CD4-positive, CD25-positive, alpha-beta regulatory T cell (primary cell): ENCODE measurements around the gene AFG1L. TPM values are rescaled to one million over a fixed set of nuclear protein-coding genes. Genes with fewer than 3 reads are reported as not detected.

Experiments used
- ATAC-seq, 2 donors: fragments of 150-1000 bp; cut with Tn5 transposase; one replicate each; pipeline ENCODE4 v1.10.0; 2021; ENCODE audit warnings: low read depth in 2 of 2, moderate number of reproducible peaks in 2 of 2, moderate library complexity in 1 of 2
- DNase-seq, 3 donors: peaks; one replicate each; pipeline versions ENCODE4 v3.0.0 to v3.0.0-alpha.2; 2012 to 2022; ENCODE audit warnings: mixed read lengths in 1 of 3
- H3K27ac ChIP-seq: one replicate; pipeline ENCODE4 v1.7.0; 2013; ENCODE audit warnings: mild to moderate bottlenecking, low read length; ENCODE audit not compliant: insufficient read depth, poor library complexity, severe bottlenecking
- H3K27me3 ChIP-seq: one replicate; pipeline ENCODE4 v1.7.0; 2013; ENCODE audit warnings: low read length; ENCODE audit not compliant: control insufficient read depth, insufficient read depth
- H3K36me3 ChIP-seq: one replicate; pipeline ENCODE4 v1.7.0; 2013; ENCODE audit warnings: mild to moderate bottlenecking, low read length, moderate library complexity; ENCODE audit not compliant: control insufficient read depth, insufficient read depth
- H3K4me1 ChIP-seq: 2 replicates; pipeline ENCODE4 v1.7.0; 2013; ENCODE audit warnings: mild to moderate bottlenecking, low read length; ENCODE audit not compliant: insufficient read depth, control insufficient read depth, poor library complexity, severe bottlenecking
- H3K4me3 ChIP-seq: one replicate; pipeline ENCODE4 v1.7.0; 2013; ENCODE audit warnings: low read depth, mild to moderate bottlenecking, low read length, moderate library complexity
- H3K9me3 ChIP-seq, 2 experiments: 1 replicate in 1 of 2; 2 replicates in 1 of 2; pipeline ENCODE4 v1.7.0; 2013; ENCODE audit warnings: low read length in 2 of 2, mild to moderate bottlenecking in 1 of 2, moderate library complexity in 1 of 2; ENCODE audit not compliant: control insufficient read depth in 2 of 2
- H3K27ac Mint-ChIP-seq, 3 donors: one replicate each; pipeline ENCODE4 v1.8.0; 2020 to 2022; ENCODE audit warnings: mild to moderate bottlenecking in 3 of 3, mixed read lengths in 3 of 3, moderate library complexity in 2 of 3
- H3K27me3 Mint-ChIP-seq: one replicate; pipeline ENCODE4 v1.8.0; 2022; ENCODE audit warnings: mild to moderate bottlenecking, mixed read lengths
- H3K36me3 Mint-ChIP-seq: one replicate; pipeline ENCODE4 v1.8.0; 2020; ENCODE audit warnings: mixed read lengths
- H3K4me1 Mint-ChIP-seq, 4 donors: one replicate each; pipeline ENCODE4 v1.8.0; 2020 to 2022; ENCODE audit warnings: mixed read lengths in 4 of 4, mild to moderate bottlenecking in 1 of 4
- H3K4me3 Mint-ChIP-seq, 4 donors: one replicate each; pipeline ENCODE4 v1.8.0; 2020 to 2022; ENCODE audit warnings: mild to moderate bottlenecking in 4 of 4, mixed read lengths in 4 of 4, moderate library complexity in 3 of 4
- H3K9me3 Mint-ChIP-seq, 7 donors: one replicate each; pipeline ENCODE4 v1.8.0; 2020 to 2022; ENCODE audit warnings: mixed read lengths in 7 of 7, mild to moderate bottlenecking in 3 of 7, moderate library complexity in 2 of 7
- polyA plus RNA-seq, 4 donors: library from polyadenylated mRNA; unstranded; fragments of 300-500 nt; fragmentation: Illumina TruSeq; gene quantifications; one replicate each; pipeline ENCODE4 v1.2.3, GENCODE V29; 2021
- total RNA-seq: library from RNA; stranded (reverse); gene quantifications from one replicate; pipeline ENCODE4 v1.2.3, GENCODE V29; 2022

AFG1L gene
- total and polyA plus RNA-seq, 5 donors from 2014 or later: 0.55 to 4.4 (median 2.2) TPM

DNA sequence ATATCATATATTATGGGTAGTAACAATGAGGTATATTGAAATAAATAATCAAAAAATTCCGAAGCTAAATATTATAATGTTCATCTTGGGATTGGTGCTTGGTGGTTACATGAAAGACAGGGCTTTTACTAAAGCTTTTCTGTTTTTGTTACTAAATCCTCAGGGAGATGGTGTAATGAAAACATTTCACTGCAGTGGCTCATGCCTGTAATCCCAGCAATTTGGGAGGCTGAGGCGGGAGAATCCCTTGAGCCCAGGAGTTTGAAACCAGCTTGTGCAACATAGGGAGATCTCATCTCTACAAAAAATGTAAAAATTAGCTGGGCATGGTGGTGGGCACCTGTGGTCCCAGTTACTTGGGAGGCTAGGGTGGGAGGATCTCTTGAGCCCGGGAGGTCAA, 42.9 kb downstream of the AFG1L start:
- H3K4me1 Mint-ChIP-seq: no peaks in the 10 kb centered on the region
- no peak overlapping the region for H3K4me3 Mint-ChIP-seq
- ATAC-seq (no peak), DNase-seq (no peak)
- no peaks in the 10 kb centered on the region for H3K27me3 ChIP-seq
- peaks cover 10% of the 10 kb centered on the region for H3K36me3 Mint-ChIP-seq
- H3K4me1 ChIP-seq: no peaks in the 10 kb centered on the region
- no peaks in the 10 kb centered on the region for H3K9me3 ChIP-seq
- no peak overlapping the region for H3K27ac Mint-ChIP-seq
- no peaks in the 10 kb centered on the region for H3K27me3 Mint-ChIP-seq
- no peak overlapping the region for H3K4me3 ChIP-seq
- no peaks in the 10 kb centered on the region for H3K36me3 ChIP-seq
- H3K9me3 Mint-ChIP-seq: no peaks in the 10 kb centered on the region
- no peak overlapping the region for H3K27ac ChIP-seq

DNA sequence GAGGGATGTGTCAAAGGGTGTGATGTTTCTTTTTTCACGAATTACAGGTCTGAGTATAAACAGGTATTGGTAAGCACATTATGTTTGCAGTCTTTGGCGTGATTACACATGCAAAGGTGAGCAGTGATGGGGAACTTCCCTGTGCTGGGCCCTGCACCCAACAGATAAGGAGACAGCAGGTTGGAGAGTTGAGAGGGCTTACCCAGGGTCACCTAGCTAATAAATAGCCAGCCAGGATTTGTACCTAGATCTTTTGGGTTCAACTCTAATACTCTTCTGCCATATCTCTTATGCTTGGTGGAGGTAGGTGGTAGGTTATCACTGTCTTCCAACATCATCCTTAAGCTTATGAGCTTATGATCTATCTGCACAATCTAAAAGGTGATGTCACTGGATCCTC, 46.5 kb downstream of the AFG1L start:
- no peak for DNase-seq
- Mint-ChIP-seq H3K27me3 (no peaks in the 10 kb centered on the region), H3K36me3 (peaks cover 21% of the 10 kb centered on the region), H3K9me3 (no peaks in the 10 kb centered on the region), H3K4me3 (no peak overlapping the region), H3K27ac (no peak overlapping the region), H3K4me1 (peaks cover 0 to 7% (median 2%) of the 10 kb centered on the region in 4 donors)
- H3K27me3 ChIP-seq: no peaks in the 10 kb centered on the region
- no peak overlapping the region for H3K27ac ChIP-seq
- H3K4me1 ChIP-seq: no peaks in the 10 kb centered on the region
- no peaks in the 10 kb centered on the region for H3K36me3 ChIP-seq
- no peak for ATAC-seq
- no peaks in the 10 kb centered on the region for H3K9me3 ChIP-seq
- H3K4me3 ChIP-seq: no peak overlapping the region

DNA sequence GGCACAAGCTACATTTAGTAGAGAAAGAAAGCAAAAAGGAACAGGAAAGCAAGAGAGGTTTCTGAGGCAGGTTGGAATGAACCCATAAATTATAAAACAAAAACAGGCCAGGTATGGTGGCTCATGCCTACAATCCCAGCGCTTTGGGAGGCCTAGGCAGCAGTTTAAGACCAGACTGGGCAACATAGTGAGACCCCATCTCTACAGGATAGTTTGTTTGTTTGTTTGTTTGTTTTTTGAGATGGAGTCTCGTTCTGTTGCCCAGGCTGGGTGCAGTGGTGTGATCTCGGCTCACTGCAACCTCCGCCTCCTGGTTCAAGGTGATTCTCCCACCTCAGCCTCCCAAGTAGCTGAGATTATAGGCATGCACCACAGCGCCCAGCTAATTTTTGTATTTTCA, 49.0 kb downstream of the AFG1L start:
- H3K4me3 ChIP-seq: no peak overlapping the region
- peaks cover 35% of the 10 kb centered on the region for H3K36me3 Mint-ChIP-seq

DNA sequence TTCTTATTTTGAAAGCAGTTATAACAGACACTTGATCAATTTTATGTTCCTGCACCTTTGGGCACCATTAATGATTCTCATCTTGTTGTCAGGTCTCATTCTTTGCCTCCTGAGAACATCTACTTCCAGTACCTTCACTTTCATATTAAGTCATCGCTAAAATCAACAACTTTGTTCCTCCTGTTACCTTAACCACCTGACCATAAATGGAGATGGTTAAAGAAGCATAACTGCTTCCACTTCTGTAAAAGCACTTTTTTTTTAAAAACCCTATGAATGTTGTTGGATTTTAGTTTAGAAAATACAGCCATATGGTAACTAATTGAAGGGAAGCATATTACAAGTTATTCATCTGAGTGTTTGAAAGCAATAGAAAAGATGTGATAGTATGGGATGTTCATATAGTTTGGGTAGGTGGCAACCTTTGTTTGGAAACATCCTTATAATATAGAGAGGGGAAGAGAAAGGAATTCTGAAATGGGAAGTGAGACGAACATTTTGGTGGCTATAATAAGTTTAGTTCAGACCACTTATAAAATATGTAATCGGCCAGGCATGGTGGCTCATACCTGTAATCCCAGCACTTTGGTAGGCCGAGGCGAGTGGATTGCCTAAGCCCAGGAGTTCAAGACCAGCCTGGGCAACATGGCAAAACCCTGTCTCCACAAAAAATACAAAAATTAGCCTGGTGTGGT, 53.9 kb downstream of the AFG1L start:
- peak overlapping the region; percentile 5 for H3K4me3 ChIP-seq
- H3K9me3 Mint-ChIP-seq: peaks cover 0 to 2% (median 0%) of the 10 kb centered on the region in 7 donors
- no peaks in the 10 kb centered on the region for H3K27me3 ChIP-seq
- H3K27me3 Mint-ChIP-seq: no peaks in the 10 kb centered on the region
- peaks cover 14% of the 10 kb centered on the region for H3K4me1 ChIP-seq
- peaks cover 13 to 24% (median 20%) of the 10 kb centered on the region in 4 donors for H3K4me1 Mint-ChIP-seq
- ATAC-seq (peak; percentile 43 to 66), DNase-seq (peak in 2 of 3 donors; percentile 24 to 85)
- H3K27ac ChIP-seq: peak overlapping the region; percentile 30
- H3K27ac Mint-ChIP-seq: peak overlapping the region; percentile 27 to 89 (median 32)
- no peaks in the 10 kb centered on the region for H3K36me3 ChIP-seq
- H3K36me3 Mint-ChIP-seq: peaks cover 22% of the 10 kb centered on the region
- peak overlapping the region in 3 of 4 donors; percentile 1 to 29 (median 5) for H3K4me3 Mint-ChIP-seq
- H3K9me3 ChIP-seq: no peaks in the 10 kb centered on the region

More for the DNA sequence above, 49.0 kb downstream of the AFG1L start:
- Histone ChIP-seq H3K36me3 (no peaks in the 10 kb centered on the region), H3K9me3 (no peaks in the 10 kb centered on the region), H3K4me1 (peaks cover 9% of the 10 kb centered on the region), H3K27ac (no peak overlapping the region), H3K27me3 (no peaks in the 10 kb centered on the region)
- Mint-ChIP-seq H3K27me3 (no peaks in the 10 kb centered on the region), H3K9me3 (peaks cover 0 to 2% (median 0%) of the 10 kb centered on the region in 7 donors), H3K27ac (no peak overlapping the region), H3K4me3 (no peak overlapping the region), H3K4me1 (peaks cover 12 to 25% (median 14%) of the 10 kb centered on the region in 4 donors)
- DNase-seq: no peak
- ATAC-seq: no peak

DNA sequence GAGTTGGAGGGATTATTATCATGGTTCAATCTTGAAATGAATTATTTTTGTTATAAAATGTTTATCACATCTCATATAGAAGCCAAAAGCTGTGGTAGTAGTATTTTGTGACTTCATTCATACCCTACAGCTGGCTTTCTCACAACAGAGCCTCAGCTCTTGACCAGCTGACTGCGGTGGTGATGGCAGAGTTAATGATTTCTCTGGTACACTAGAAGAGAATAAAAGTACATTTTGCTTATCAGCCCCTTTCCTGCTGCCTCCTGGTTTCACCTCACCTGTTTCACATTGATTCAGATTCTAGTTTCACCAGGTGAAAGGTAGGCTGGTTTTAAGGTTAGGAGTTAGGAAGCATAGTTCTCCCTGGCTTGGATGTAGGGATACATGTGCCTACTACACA, 55.7 kb downstream of the AFG1L start:
- no peaks in the 10 kb centered on the region for H3K27me3 ChIP-seq
- Mint-ChIP-seq H3K9me3 (peaks cover 0 to 2% (median 0%) of the 10 kb centered on the region in 7 donors), H3K27me3 (no peaks in the 10 kb centered on the region), H3K27ac (no peak overlapping the region), H3K36me3 (peaks cover 20% of the 10 kb centered on the region), H3K4me3 (no peak overlapping the region), H3K4me1 (peaks cover 12 to 24% (median 20%) of the 10 kb centered on the region in 4 donors)
- H3K9me3 ChIP-seq: no peaks in the 10 kb centered on the region
- peaks cover 14% of the 10 kb centered on the region for H3K4me1 ChIP-seq
- no peak overlapping the region for H3K27ac ChIP-seq
- ATAC-seq: no peak
- no peaks in the 10 kb centered on the region for H3K36me3 ChIP-seq
- H3K4me3 ChIP-seq: no peak overlapping the region
- DNase-seq: no peak

DNA sequence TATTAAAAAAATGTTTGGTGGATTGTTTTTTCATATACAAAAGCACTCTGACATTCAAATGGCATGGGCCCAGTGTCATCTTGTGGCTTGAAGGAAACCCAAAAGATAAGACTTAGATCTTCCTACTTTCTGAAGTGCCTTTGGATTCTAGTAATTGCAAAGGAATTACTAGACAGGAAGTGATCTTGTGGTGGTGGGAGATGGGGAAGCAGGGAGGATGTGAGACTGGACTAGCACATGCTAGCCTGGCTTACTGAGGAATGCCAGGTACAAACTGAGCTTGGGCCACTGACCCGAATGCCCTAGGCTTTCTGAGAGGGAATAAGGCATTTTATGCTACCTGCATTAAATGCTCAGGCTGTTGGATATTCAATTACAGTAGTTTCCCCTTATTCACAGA, 59.0 kb downstream of the AFG1L start:
- Histone ChIP-seq H3K4me3 (no peak overlapping the region), H3K9me3 (no peaks in the 10 kb centered on the region), H3K36me3 (no peaks in the 10 kb centered on the region), H3K27ac (no peak overlapping the region), H3K4me1 (peaks cover 5% of the 10 kb centered on the region), H3K27me3 (no peaks in the 10 kb centered on the region)
- Mint-ChIP-seq H3K4me3 (no peak overlapping the region), H3K36me3 (peaks cover 19% of the 10 kb centered on the region), H3K4me1 (peaks cover 2 to 11% (median 5%) of the 10 kb centered on the region in 4 donors), H3K9me3 (no peaks in the 10 kb centered on the region), H3K27ac (no peak overlapping the region), H3K27me3 (no peaks in the 10 kb centered on the region)
- DNase-seq: no peak
- no peak for ATAC-seq

DNA sequence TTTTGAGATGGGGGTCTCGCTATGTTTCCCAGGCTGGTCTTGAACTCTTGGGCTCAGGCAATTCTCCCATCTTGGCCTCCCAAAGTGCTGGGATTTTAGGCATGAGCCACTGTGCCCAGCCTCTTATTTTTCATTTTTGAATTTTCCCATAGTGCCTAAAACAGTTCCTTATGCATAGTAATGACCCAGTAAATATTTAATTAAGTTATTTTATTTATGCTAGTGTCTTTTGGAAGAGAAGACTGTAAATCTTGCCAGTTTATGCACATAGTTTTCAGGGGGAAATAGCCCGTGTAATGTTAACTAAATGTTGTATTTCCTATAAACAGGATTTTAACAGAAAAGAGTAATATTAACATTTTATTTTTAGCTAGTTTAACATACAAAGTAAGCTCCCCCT, 60.3 kb downstream of the AFG1L start:
- H3K4me3 ChIP-seq: no peak overlapping the region
- H3K4me3 Mint-ChIP-seq: no peak overlapping the region
- H3K27ac ChIP-seq: no peak overlapping the region
- no peaks in the 10 kb centered on the region for H3K27me3 Mint-ChIP-seq
- H3K27ac Mint-ChIP-seq: no peak overlapping the region
- no peaks in the 10 kb centered on the region for H3K27me3 ChIP-seq
- no peak for DNase-seq
- peaks cover 30% of the 10 kb centered on the region for H3K36me3 Mint-ChIP-seq
- no peak for ATAC-seq
- no peaks in the 10 kb centered on the region for H3K4me1 ChIP-seq
- peaks cover 0 to 2% (median 0%) of the 10 kb centered on the region in 7 donors for H3K9me3 Mint-ChIP-seq
- no peaks in the 10 kb centered on the region for H3K9me3 ChIP-seq
- no peaks in the 10 kb centered on the region for H3K36me3 ChIP-seq
- H3K4me1 Mint-ChIP-seq: peaks cover 2 to 16% (median 6%) of the 10 kb centered on the region in 4 donors

DNA sequence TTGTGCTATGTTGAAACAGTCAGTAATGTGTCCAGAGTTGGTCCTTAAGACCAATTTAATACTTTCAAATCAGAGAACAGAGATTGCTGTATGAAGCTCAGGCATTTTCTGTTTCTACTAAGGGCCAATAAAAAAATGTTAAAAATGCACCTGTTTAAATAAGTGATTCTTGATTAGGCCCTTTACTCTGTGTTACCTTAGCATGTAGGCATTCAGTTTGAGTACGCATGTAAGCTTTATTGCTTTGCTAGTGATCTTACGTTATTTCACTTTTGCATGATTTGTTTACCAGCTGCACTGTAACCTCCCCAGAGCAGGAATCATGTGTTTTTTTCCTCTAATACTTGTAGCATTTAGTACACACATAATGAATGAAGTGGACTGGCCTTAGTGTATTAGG, 61.0 kb downstream of the AFG1L start:
- H3K27ac Mint-ChIP-seq: no peak overlapping the region
- Histone ChIP-seq H3K4me1 (no peaks in the 10 kb centered on the region), H3K9me3 (no peaks in the 10 kb centered on the region), H3K4me3 (no peak overlapping the region), H3K27me3 (no peaks in the 10 kb centered on the region), H3K27ac (no peak overlapping the region), H3K36me3 (peaks cover 2% of the 10 kb centered on the region)
- H3K4me3 Mint-ChIP-seq: no peak overlapping the region
- H3K27me3 Mint-ChIP-seq: no peaks in the 10 kb centered on the region
- peaks cover 30% of the 10 kb centered on the region for H3K36me3 Mint-ChIP-seq
- H3K9me3 Mint-ChIP-seq: peaks cover 0 to 2% (median 0%) of the 10 kb centered on the region in 7 donors
- ATAC-seq (no peak), DNase-seq (no peak)
- peaks cover 1 to 14% (median 6%) of the 10 kb centered on the region in 4 donors for H3K4me1 Mint-ChIP-seq
